A375 (cell line): ENCODE measurements around the gene RNF26. TPM values are rescaled to one million over a fixed set of nuclear protein-coding genes. Genes with fewer than 3 reads are reported as not detected.

Experiments used
- small RNA-seq: library from RNA; depleted of rRNA; stranded (forward); fragments of <200 nt; gene quantifications from one replicate; pipeline ENCODE3, GENCODE V24; 2014
- total RNA-seq: library from RNA; depleted of rRNA; stranded (reverse); fragments of >200 nt; shearing (Covaris generic); gene quantifications from 2 replicates; pipeline ENCODE4 v1.2.3, GENCODE V29; 2014; rRNA removed

Gene RNF26
- 7.1 and 7.5 TPM in 2 replicates for total RNA-seq

DNA sequence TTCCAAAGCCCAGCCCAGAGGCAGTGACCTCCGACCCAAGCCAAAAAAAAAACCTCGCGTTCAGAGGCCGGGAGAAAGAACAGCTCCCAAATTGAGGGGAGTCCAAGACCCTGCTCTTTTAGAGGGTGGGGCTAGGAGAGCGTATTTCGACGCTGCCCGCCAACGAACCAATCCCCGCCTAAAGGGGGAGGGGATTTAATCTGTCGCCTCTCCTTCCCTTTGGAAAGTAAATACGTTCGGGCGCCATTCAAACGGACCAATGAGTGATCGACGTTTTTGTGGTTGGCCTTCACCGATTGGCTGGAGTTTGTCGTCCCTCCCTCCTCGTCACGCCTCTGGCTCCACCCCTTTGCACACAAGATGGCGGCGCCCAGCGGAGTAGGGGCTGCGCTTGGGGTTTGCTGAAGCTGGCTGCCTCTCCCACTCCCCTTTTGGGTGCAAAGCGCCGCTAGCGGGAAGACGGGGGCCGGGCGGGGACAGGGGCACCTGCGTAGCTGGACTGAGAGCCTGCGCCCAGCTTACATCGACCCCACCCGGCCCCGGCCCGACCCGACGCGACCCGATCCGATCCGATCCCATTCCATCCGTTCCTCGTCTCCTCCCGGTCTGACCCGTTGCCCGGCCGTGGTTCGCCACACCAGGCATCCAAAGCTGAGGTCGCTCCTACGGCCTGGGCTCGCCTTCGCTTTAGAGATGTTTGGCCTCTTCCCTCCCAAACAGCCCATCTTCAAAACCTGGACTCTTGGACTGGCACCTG is at the start of gene RNF26:
Gene RNF26 (plus strand): TSS at position 354 of the 757 bp plus-strand sequence. CDS start 596 bp downstream, outside the sequence.

DNA sequence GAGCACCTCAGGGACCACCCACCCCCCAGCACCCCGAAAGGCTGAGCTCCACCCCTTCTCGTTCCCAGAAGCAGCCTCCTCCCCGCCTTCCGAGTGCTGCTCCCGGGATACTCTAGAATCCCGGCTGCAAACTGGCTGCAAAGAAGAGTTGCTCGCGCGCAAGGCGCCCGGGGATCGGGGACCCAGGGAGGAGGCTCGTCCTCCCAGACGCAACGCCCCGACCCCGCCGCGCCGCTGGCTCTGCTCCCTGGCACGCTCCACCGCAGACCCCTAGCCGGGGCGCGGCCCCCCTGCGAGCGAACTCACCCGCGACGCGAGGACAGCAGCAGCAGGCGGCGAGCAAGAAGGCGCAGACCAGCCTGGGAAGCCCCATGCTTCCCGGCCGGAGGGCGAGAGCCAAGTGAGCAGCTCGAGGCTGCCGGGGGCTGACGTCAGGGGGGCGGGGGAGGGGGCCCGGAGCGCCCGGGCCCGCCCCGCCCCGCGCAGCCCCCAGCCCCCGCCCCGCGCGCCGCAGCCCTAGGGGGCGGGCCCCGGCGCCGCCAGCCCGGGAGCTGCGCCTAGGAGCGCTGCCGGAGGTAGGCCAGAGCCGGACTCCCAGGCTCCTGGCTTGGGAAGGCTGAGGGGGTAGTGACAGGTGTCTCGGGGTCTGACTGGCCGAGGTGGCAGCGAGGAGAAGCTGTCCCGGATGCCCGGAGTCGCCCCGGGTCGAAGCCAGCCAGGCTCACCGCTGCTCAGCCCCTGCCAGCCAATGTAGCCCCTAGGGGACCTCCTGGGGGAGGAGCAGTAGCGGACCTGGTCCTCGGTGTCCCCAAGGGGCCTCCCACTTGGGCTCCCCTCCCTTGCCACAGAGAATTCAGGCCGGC is 17.4 kb upstream of the RNF26 start, which contains the start of gene MCAM:
Gene MCAM (minus strand): TSS at position 402 of the 863 bp plus-strand sequence. CDS start 29 bp downstream, at position 373.

DNA sequence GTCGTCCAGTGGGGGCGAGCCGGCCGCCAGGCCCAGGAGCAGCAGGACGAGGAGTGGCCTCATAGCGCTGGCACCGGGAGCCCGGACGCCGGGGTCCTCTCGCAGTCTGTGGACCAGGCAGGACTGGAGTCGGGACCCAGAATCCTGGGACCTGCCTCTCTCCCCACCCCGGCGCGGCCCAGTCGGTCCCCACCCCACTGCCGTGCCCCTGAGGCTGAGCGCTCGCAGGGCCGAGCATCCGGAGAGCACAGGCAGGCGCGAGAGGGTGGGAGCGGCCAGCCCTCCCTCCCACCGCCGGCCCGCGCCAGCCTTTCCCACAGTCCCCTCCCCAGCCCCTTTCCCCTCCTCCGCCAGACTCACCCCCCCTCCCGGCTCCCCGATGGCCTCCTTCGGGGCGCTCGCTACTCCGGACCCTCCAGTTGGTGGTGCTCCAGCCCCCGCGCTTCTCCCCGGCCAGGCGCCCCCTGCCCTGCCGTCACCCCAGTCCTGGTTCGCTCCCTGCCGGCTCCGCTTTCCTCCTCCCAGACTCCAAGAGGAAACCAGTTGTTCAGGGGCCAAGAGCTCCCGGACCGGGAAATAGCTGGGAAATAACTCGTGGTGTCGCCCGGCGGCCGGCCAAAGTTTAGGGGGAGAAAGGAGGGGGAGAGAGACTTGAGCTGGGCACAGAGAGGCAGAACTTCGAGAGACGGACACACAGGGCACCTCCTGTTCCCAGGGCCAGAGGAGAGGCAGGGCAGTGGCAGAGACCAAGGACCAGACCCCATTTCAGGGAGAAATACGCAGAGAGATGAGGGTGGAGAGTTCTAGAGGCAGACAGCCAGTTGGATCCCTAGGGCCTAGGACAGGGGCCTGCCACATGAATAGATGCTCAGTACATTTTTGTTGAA is 6.3 kb downstream of the RNF26 start, which contains the start of gene C1QTNF5:
Gene C1QTNF5 (minus strand): TSS at position 549 of the 887 bp plus-strand sequence. CDS start 486 bp downstream, at position 63.

DNA sequence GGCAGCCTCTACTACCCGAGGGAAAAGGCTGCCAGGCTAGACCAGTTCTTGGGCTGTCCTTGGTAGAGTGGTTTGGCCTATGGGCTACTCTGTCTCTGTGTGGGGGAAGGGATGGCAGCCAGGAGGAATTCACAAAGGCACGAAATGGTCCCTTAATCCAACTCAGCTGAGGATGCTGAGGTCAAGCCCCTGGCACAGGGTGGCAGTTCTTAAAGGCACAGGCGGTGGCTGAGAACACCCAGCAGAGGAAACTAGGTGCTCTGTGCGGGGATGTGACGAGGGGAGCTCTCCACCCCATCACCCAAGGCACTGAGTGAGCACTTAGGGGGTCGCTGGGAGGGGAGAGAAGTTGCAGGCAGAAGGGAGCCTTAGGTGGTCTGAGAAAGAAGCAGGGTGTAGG is 12.3 kb downstream of the RNF26 start, which contains the start of gene MFRP:
Gene MFRP (minus strand): TSS at position 101 of the 400 bp plus-strand sequence. CDS start 192 bp downstream, outside the sequence.

DNA sequence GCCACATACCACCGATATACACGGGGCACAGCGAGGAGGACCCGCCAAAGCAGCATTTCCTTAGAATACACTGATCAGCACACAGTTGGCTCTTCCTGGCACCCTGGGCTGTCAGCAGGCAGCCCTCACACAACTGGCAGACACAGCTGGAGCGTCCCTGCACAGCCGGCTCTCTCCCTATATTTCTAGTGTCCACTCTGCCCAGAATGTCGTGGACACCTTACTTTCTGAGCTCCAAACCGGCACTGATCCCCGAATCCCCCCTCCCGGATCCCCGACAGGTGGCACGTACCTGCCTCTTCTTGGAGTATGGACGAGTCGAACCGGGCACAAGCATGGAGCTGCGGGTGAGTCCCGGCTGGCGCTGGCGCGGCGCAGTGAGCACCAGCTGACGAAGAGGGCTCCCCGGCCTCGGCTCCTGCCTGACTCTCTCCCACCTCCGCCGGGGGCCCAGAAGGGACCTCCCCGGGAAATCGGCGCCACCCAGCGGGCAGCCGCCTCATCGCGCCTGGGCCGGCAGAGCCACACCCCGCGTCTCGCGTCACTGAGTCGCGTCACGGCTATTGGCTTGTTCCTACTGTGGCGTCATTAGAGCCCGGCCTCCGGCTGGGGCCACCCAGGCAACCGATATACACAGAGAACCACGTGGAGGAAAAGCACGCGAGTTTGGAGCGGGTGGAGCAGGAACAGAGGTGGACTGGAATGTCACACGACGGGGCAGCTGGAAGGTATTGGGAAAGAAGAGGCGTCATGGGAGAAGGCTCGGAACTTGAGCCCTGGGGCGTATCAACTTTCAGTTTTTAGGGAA is 47.1 kb downstream of the RNF26 start, which contains the start of gene USP2:
Gene USP2 (minus strand): TSS at position 510 of the 808 bp plus-strand sequence. CDS start 8,210 bp downstream, outside the sequence.

Small RNAs within 50 kb of the gene (small RNA-seq; reads per million reads assigned to genes)
- gene RF01225 = not detected
- gene RNU6-262P = not detected

Other genes starting within 250 kb of the RNF26 start
- 9.5 and 13.5 TPM in 2 replicates for gene HMBS, start 249.6 kb upstream of the RNF26 start, total RNA-seq
- 25.1 and 54.7 TPM in 2 replicates for gene DPAGT1, start 232.7 kb upstream of the RNF26 start, total RNA-seq
- 17.9 and 18.2 TPM in 2 replicates for gene C2CD2L, start 227.2 kb upstream of the RNF26 start, total RNA-seq
- gene HINFP, start 212.9 kb upstream of the RNF26 start, total RNA-seq = 10.7 and 13.2 TPM in 2 replicates
- 0.08 and 0.23 TPM in 2 replicates for gene ABCG4, start 185.5 kb upstream of the RNF26 start, total RNA-seq
- gene NLRX1, start 165.8 kb upstream of the RNF26 start, total RNA-seq = 19.2 and 24.3 TPM in 2 replicates
- gene NHERF4, start 149.1 kb upstream of the RNF26 start, total RNA-seq = 0.11 TPM in 1 of 2 replicates, not detected in the other
- gene CBL, start 128.2 kb upstream of the RNF26 start, total RNA-seq = 9.6 and 10.9 TPM in 2 replicates
- gene MCAM, start 17.4 kb upstream of the RNF26 start, total RNA-seq = 182 and 200 TPM in 2 replicates
- not detected in 2 replicates for gene C1QTNF5, start 6.4 kb downstream of the RNF26 start, total RNA-seq
- gene MFRP, start 12.2 kb downstream of the RNF26 start, total RNA-seq = not detected in 2 replicates
- 1.3 and 1.8 TPM in 2 replicates for gene USP2, start 47.2 kb downstream of the RNF26 start, total RNA-seq
- 0.11 and 0.13 TPM in 2 replicates for gene THY1, start 88.6 kb downstream of the RNF26 start, total RNA-seq